ENCODE measurements around the gene TNFRSF18. TPM values are rescaled to one million over a fixed set of nuclear protein-coding genes. Genes with fewer than 3 reads are reported as not detected.
A peak's percentile ranks its signal among the peaks of the same experiment; 100 is the strongest.

The TNFRSF18 gene
- total and polyA plus RNA-seq, 7 experiments from 2014 or later: 0.32 to 81.7 (median 7.6) TPM; not detected in 3

GRCh38 chr1:1232796-1233566 lies 26.6 kb upstream of the TNFRSF18 start:
- Mint-ChIP-seq H3K27ac (peak overlapping the region; percentile 38 to 90 (median 77)), H3K27me3 (no peaks in the 10 kb centered on the region), H3K4me3 (peak overlapping the region; percentile 67 to 88 (median 80)), H3K4me1 (peaks cover 16 to 42% (median 33%) of the 10 kb centered on the region in 7 donors), H3K9me3 (peaks cover 0 to 1% (median 0%) of the 10 kb centered on the region in 11 donors), H3K36me3 (peaks cover 0 to 16% (median 5%) of the 10 kb centered on the region in 5 donors)
- no peaks in the 10 kb centered on the region for H3K27me3 ChIP-seq (ENCODE audit: control insufficient read depth in 2 of 2, insufficient read depth in 2 of 2, low read length in 2 of 2)
- ChIA-PET POLR2A (no interaction called here), CTCF (no interaction called here)
- peak overlapping the region; percentile 46 for H3K27ac ChIP-seq (ENCODE audit: low read depth, low read length)
- no peak overlapping the region for H3K4me3 ChIP-seq (ENCODE audit: low read length)
- no peaks in the 10 kb centered on the region for H3K9me3 ChIP-seq (ENCODE audit: control insufficient read depth in 2 of 3, low read length in 3 of 3)
- intact Hi-C loops (cut with micrococcal nuclease): loop anchor here (1.0 to 2.0 kb wide), 6 partner anchors 40 to 220 kb away; partner anchors contain the start of genes C1orf159 (in 2 of the 2), PUSL1 (in 2 of the 2), UBE2J2 (in 2 of the 2) and ISG15 (in 1 of the 2)
- DNase-seq: no peak
- peaks cover 0 to 23% (median 0%) of the 10 kb centered on the region in 3 experiments for H3K36me3 ChIP-seq (ENCODE audit: control insufficient read depth in 2 of 3, insufficient read depth in 3 of 3, low read length in 3 of 3)
- ATAC-seq: no peak
- peaks cover 12 to 28% of the 10 kb centered on the region in 2 donors for H3K4me1 ChIP-seq (ENCODE audit: control insufficient read depth in 2 of 2, insufficient read depth in 2 of 2, low read length in 2 of 2)

DNA sequence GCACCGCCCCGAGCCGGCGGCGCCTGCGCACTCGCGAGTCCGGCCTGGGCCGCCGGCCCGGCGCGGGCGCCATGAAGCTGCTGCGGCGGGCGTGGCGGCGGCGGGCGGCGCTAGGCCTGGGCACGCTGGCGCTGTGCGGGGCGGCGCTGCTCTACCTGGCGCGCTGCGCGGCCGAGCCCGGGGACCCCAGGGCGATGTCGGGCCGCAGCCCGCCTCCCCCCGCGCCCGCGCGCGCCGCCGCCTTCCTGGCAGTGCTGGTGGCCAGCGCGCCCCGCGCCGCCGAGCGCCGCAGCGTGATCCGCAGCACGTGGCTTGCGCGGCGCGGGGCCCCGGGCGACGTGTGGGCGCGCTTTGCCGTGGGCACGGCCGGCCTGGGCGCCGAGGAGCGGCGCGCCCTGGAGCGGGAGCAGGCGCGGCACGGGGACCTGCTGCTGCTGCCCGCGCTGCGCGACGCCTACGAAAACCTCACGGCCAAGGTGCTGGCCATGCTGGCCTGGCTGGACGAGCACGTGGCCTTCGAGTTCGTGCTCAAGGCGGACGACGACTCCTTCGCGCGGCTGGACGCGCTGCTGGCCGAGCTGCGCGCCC lies 25.9 kb upstream of the TNFRSF18 start, which contains the start of gene B3GALT6:
Gene B3GALT6, plus strand, starts transcription at position 30 of the 588 bp plus-strand sequence. Its CDS starts 42 bp downstream, at position 72.
- Histone ChIP-seq H3K4me1 (ENCODE audit: control insufficient read depth in 2 of 2, insufficient read depth in 2 of 2, low read length in 2 of 2) (peaks cover 12 to 28% of the 10 kb centered on the region in 2 donors), H3K27ac (ENCODE audit: low read depth, low read length) (peak within 1 kb of the TSS; percentile 96), H3K36me3 (ENCODE audit: control insufficient read depth in 2 of 3, insufficient read depth in 3 of 3, low read length in 3 of 3) (peaks cover 0 to 30% (median 0%) of the 10 kb centered on the region in 3 experiments), H3K27me3 (ENCODE audit: control insufficient read depth in 2 of 2, insufficient read depth in 2 of 2, low read length in 2 of 2) (no peaks in the 10 kb centered on the region), H3K4me3 (ENCODE audit: low read length) (peak within 1 kb of the TSS; percentile 90), H3K9me3 (ENCODE audit: control insufficient read depth in 2 of 3, low read length in 3 of 3) (no peaks in the 10 kb centered on the region)
- H3K36me3 Mint-ChIP-seq: peaks cover 0 to 19% (median 5%) of the 10 kb centered on the region in 5 donors
- peaks cover 16 to 42% (median 33%) of the 10 kb centered on the region in 7 donors for H3K4me1 Mint-ChIP-seq
- ATAC-seq (no peak), DNase-seq (no peak)
- no peaks in the 10 kb centered on the region for H3K27me3 Mint-ChIP-seq
- H3K9me3 Mint-ChIP-seq: peaks cover 0 to 1% (median 0%) of the 10 kb centered on the region in 11 donors
- H3K27ac Mint-ChIP-seq: peak within 1 kb of the TSS; percentile 68 to 94 (median 92)
- intact Hi-C loops (cut with micrococcal nuclease): loop anchor here (1.0 to 2.0 kb wide), 6 partner anchors 41 to 220 kb away; partner anchors contain the start of genes C1orf159 (in 2 of the 2), PUSL1 (in 2 of the 2), UBE2J2 (in 2 of the 2) and ISG15 (in 1 of the 2)
- CTCF ChIA-PET: no interaction called here
- POLR2A ChIA-PET: interaction anchor here (1.0 to 1.7 kb wide), 2 partner anchors 18 to 143 kb away, joined by 3 to 7 read pairs; partner anchors contain the start of gene AURKAIP1
- H3K4me3 Mint-ChIP-seq: peak within 1 kb of the TSS; percentile 89 to 96 (median 93)

DNA sequence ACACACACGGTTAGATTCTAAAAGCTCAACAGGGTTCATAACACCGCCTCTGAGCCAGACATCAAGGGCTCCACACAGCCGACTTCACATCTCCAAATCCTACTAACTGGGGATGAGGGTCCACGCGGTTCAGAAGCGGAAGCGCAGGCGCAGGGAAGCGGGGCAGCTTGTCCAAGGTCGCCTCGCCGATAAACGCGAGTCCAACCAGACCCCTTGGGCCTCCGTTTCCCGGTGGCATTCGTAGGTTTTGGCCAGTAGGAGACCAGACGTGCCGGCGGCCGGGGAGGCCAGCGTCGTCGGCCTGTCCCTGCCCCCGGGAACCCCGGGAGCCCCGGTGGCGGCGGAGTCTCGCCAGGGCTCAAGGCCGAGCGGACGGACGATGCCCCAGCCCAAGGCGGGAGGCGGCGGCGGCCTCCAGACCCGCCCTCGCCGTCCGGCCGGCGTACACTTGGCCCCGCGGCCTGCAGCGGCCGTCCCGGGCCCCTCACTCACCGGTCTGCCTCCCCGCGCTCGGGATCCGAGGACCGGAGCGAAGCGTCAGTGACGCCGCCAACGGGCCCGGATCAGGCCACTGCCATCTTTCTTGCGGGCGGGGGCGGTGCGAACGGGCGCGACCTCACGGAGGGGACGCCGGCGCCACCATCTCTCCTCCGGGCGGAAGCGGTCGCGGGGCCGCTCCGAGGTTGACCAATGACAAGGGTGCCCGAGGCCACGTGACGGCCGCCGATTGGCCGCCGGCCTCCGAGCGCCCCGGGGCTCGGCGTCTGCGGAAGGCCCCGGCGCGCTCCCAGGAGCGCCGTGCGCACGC lies 25.2 kb upstream of the TNFRSF18 start, which contains the start of gene SDF4:
Gene SDF4, minus strand, starts transcription at position 602 of the 808 bp plus-strand sequence. CDS start 3,229 bp downstream, outside the sequence.
- ChIA-PET CTCF (no interaction called here), POLR2A (interaction anchor here (0.7 to 1.7 kb wide), 6 partner anchors 16 to 176 kb away, joined by 3 to 7 read pairs (median 4); partner anchors contain the start of gene AURKAIP1)
- peaks cover 0 to 36% (median 0%) of the 10 kb centered on the region in 3 experiments for H3K36me3 ChIP-seq (ENCODE audit: control insufficient read depth in 2 of 3, insufficient read depth in 3 of 3, low read length in 3 of 3)
- Mint-ChIP-seq H3K4me3 (peak within 1 kb of the TSS; percentile 89 to 96 (median 93)), H3K27me3 (no peaks in the 10 kb centered on the region), H3K9me3 (peaks cover 0 to 1% (median 0%) of the 10 kb centered on the region in 11 donors), H3K4me1 (peaks cover 16 to 42% (median 33%) of the 10 kb centered on the region in 7 donors), H3K27ac (peak within 1 kb of the TSS; percentile 68 to 94 (median 92)), H3K36me3 (peaks cover 0 to 19% (median 5%) of the 10 kb centered on the region in 5 donors)
- H3K27ac ChIP-seq (ENCODE audit: low read depth, low read length): peak within 1 kb of the TSS; percentile 96
- no peaks in the 10 kb centered on the region for H3K9me3 ChIP-seq (ENCODE audit: control insufficient read depth in 2 of 3, low read length in 3 of 3)
- H3K4me1 ChIP-seq (ENCODE audit: control insufficient read depth in 2 of 2, insufficient read depth in 2 of 2, low read length in 2 of 2): peaks cover 12 to 28% of the 10 kb centered on the region in 2 donors
- H3K4me3 ChIP-seq (ENCODE audit: low read length): peak within 1 kb of the TSS; percentile 90
- H3K27me3 ChIP-seq (ENCODE audit: control insufficient read depth in 2 of 2, insufficient read depth in 2 of 2, low read length in 2 of 2): no peaks in the 10 kb centered on the region
- DNase-seq (peak; percentile 90 to 98 (median 96)), ATAC-seq (peak; percentile 96)
- intact Hi-C loops (cut with micrococcal nuclease): loop anchor here (1.0 to 2.0 kb wide), 9 partner anchors 20 to 219 kb away; partner anchors contain the start of genes C1orf159 (in 2 of the 2), PUSL1 (in 2 of the 2), UBE2J2 (in 2 of the 2) and AURKAIP1 (in 1 of the 2)

- intact Hi-C loops (cut with micrococcal nuclease): loop anchor here in 1 of 2 donors (1.0 kb wide), 3 partner anchors 20 to 144 kb away; partner anchors contain the start of gene AURKAIP1
- DNase-seq (no peak), ATAC-seq (no peak)
- Histone ChIP-seq H3K27ac (ENCODE audit: low read depth, low read length) (peak overlapping the region; percentile 96), H3K27me3 (ENCODE audit: control insufficient read depth in 2 of 2, insufficient read depth in 2 of 2, low read length in 2 of 2) (no peaks in the 10 kb centered on the region), H3K36me3 (ENCODE audit: control insufficient read depth in 2 of 3, insufficient read depth in 3 of 3, low read length in 3 of 3) (peaks cover 0 to 43% (median 0%) of the 10 kb centered on the region in 3 experiments), H3K4me3 (ENCODE audit: low read length) (peak overlapping the region; percentile 90), H3K9me3 (ENCODE audit: control insufficient read depth in 2 of 3, low read length in 3 of 3) (no peaks in the 10 kb centered on the region), H3K4me1 (ENCODE audit: control insufficient read depth in 2 of 2, insufficient read depth in 2 of 2, low read length in 2 of 2) (peaks cover 12 to 28% of the 10 kb centered on the region in 2 donors)
- ChIA-PET POLR2A (interaction anchor here (0.7 to 1.7 kb wide), 6 partner anchors 16 to 177 kb away, joined by 4 to 7 read pairs (median 4); no protein-coding TSS in a partner anchor), CTCF (interaction anchor here (0.7 kb wide), 1 partner anchor 56 kb away, joined by 4 read pairs; no protein-coding TSS in a partner anchor)
- H3K4me1 Mint-ChIP-seq: peaks cover 18 to 46% (median 34%) of the 10 kb centered on the region in 7 donors
- H3K27me3 Mint-ChIP-seq: no peaks in the 10 kb centered on the region
- H3K36me3 Mint-ChIP-seq: peaks cover 0 to 21% (median 5%) of the 10 kb centered on the region in 5 donors
- H3K4me3 Mint-ChIP-seq: peak overlapping the region; percentile 89 to 96 (median 93)
- H3K27ac Mint-ChIP-seq: peak overlapping the region; percentile 68 to 94 (median 92)
- peaks cover 0 to 1% (median 0%) of the 10 kb centered on the region in 11 donors for H3K9me3 Mint-ChIP-seq
These were observed 24.4 kb upstream of the TNFRSF18 start for GRCh38 chr1:1230656-1231399.

GRCh38 chr1:1229770-1230169 lies 23.4 kb upstream of the TNFRSF18 start:
- peak overlapping the region in 4 of 9 donors; percentile 46 to 81 (median 64) for H3K27ac Mint-ChIP-seq
- Histone ChIP-seq H3K27me3 (ENCODE audit: control insufficient read depth in 2 of 2, insufficient read depth in 2 of 2, low read length in 2 of 2) (no peaks in the 10 kb centered on the region), H3K9me3 (ENCODE audit: control insufficient read depth in 2 of 3, low read length in 3 of 3) (no peaks in the 10 kb centered on the region), H3K27ac (ENCODE audit: low read depth, low read length) (peak overlapping the region; percentile 96), H3K4me3 (ENCODE audit: low read length) (peak overlapping the region; percentile 20), H3K4me1 (ENCODE audit: control insufficient read depth in 2 of 2, insufficient read depth in 2 of 2, low read length in 2 of 2) (peaks cover 12 to 28% of the 10 kb centered on the region in 2 donors), H3K36me3 (ENCODE audit: control insufficient read depth in 2 of 3, insufficient read depth in 3 of 3, low read length in 3 of 3) (peaks cover 0 to 48% (median 0%) of the 10 kb centered on the region in 3 experiments)
- DNase-seq (no peak), ATAC-seq (no peak)
- H3K27me3 Mint-ChIP-seq: no peaks in the 10 kb centered on the region
- intact Hi-C loops (cut with micrococcal nuclease): no loop called here
- H3K9me3 Mint-ChIP-seq: peaks cover 0 to 1% (median 0%) of the 10 kb centered on the region in 11 donors
- H3K4me1 Mint-ChIP-seq: peaks cover 20 to 50% (median 37%) of the 10 kb centered on the region in 7 donors
- H3K36me3 Mint-ChIP-seq: peaks cover 0 to 26% (median 5%) of the 10 kb centered on the region in 5 donors
- ChIA-PET CTCF (no interaction called here), POLR2A (interaction anchor here (0.6 to 1.4 kb wide), 2 partner anchors 72 to 380 kb away, joined by 3 to 4 read pairs; no protein-coding TSS in a partner anchor)
- peak overlapping the region; percentile 45 to 95 (median 68) for H3K4me3 Mint-ChIP-seq

Measured in naive thymus-derived CD4-positive, alpha-beta T cell (primary cell).